Esophagus (tissue), 2 donors: Measurements from ENCODE around the gene WBP1. TPM values are rescaled to one million over a fixed set of nuclear protein-coding genes. Genes with fewer than 3 reads are reported as not detected.

ENCODE experiments used
- H3K27ac ChIP-seq, 2 donors: one replicate each; pipeline ENCODE4 v1.5.1; 2013; ENCODE audit warnings: low read depth in 2 of 2, mild to moderate bottlenecking in 2 of 2, inconsistent platforms in 1 of 2, low read length in 1 of 2, moderate library complexity in 1 of 2
- H3K27me3 ChIP-seq, 2 donors: one replicate each; pipeline ENCODE4 v1.6.1; 2013; ENCODE audit warnings: low read length in 2 of 2, control low read depth in 1 of 2, mild to moderate bottlenecking in 1 of 2; ENCODE audit not compliant: insufficient read depth in 2 of 2, control insufficient read depth in 1 of 2
- H3K36me3 ChIP-seq, 2 donors: one replicate each; pipeline ENCODE4 v1.6.1; 2013; ENCODE audit warnings: low read length in 1 of 2; ENCODE audit not compliant: control insufficient read depth in 2 of 2, insufficient read depth in 2 of 2
- H3K4me1 ChIP-seq, 2 donors: one replicate each; pipeline ENCODE4 v1.6.1; 2013; ENCODE audit warnings: low read length in 1 of 2; ENCODE audit not compliant: control insufficient read depth in 2 of 2, insufficient read depth in 2 of 2
- H3K4me3 ChIP-seq, 2 donors: one replicate each; pipeline ENCODE4 v1.5.1; 2013; ENCODE audit warnings: low read length in 2 of 2, mild to moderate bottlenecking in 2 of 2, low read depth in 1 of 2, moderate library complexity in 1 of 2
- H3K9me3 ChIP-seq, 2 donors: one replicate each; pipeline ENCODE4 v1.6.1; 2013; ENCODE audit warnings: mild to moderate bottlenecking in 2 of 2, low read depth in 1 of 2, low read length in 1 of 2, moderate library complexity in 1 of 2; ENCODE audit not compliant: control insufficient read depth in 2 of 2, insufficient read depth in 1 of 2
- WGBS, 2 donors: extraction: QIAGEN DNeasy Blood & Tissue Kit; methylation state at CpG; one replicate each; pipeline ENCODE4 v1.1.7; 2013; 5-methylcytosine and 5-hydroxymethylcytosine counted together
- polyA plus RNA-seq, 2 donors: library from polyadenylated mRNA; stranded (reverse); fragments of 200-250 nt; gene quantifications; one replicate each; pipeline ENCODE4 v1.2.3, GENCODE V29; 2013
- donor health status: healthy with polysubstance abuse.
- donor health status: Bipolar disorder and iron deficiency.

Gene WBP1
- polyA plus RNA-seq, 2 donors = 41.3 to 50.1 TPM

DNA sequence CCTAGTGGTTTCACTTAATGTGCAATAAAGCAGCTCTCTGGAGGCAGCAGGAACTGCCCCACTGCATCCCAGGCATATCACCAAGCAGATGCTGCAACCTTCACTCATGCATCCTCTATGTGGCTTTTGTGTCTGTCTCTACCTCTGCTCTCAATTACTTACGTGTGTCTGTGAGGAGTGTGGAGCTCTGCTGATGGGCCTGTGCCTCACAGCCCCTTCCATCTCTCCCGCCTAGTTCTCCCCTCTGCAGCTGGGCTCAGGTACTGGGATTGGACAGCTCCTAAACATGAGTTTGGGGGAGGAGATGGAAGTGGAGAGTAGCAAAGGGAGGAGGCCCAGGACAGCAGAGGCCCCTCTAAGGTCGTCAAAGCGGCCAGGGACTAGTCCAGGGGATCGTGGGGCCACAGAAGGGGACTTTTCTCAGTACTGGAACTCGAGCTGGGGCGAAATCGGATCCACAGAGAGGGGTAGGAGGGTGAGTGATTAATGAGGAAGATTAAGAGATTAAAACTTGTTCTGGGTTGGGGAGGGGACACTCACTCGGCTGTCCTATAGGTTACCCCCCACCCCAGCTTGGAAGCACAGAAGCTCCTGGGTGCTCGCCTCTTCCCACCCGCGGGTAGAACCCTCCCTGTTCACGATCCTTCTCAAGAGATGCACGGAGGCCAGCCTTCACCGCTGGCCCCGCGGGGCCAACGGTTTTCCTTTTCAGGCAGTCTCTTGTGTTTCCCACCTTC is 43.3 kb downstream of the WBP1 start:
- Histone ChIP-seq H3K27ac (no peak overlapping the region), H3K4me1 (peaks cover 17 to 22% of the 10 kb centered on the region in 2 donors), H3K27me3 (peaks cover 0 to 14% of the 10 kb centered on the region in 2 donors), H3K36me3 (peaks cover 0 to 8% of the 10 kb centered on the region in 2 donors), H3K4me3 (no peak overlapping the region), H3K9me3 (no peaks in the 10 kb centered on the region)
- 78 to 84% methylated on average over 17 to 18 of the region's 18 CpGs for WGBS, 2 donors

DNA sequence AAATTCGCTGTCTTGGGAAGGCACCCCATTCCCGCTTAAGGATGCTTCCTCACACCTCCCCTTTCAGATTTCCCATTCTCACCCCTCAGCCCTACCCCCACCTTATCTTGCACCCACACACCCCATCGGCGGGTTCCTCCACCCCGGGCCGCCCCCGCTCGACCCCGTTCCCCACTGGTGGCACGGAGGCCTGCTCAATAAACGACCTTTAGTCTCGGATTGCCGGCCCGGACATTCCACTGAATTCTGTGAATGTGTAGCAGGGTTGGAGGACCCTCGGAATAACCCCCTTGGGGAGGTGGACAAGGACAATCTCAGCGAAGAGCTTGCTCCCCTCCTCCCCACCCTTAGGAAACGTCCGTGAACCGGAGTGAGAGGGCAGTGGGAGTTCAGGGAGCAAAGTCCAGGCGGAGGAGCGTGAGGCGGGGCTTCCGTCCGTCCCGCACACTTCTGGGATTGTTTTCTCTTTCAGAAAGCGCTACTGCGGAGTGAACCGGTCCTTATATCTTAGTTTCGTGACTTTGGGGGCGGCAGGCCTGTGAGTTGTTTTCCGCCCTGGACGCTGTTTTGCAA is 44.0 kb downstream of the WBP1 start:
- 21% methylated on average over 32 of the region's 32 CpGs for WGBS, 2 donors
- Histone ChIP-seq H3K27ac (peak overlapping the region in 1 of 2 donors; percentile 49), H3K27me3 (peaks cover 0 to 14% of the 10 kb centered on the region in 2 donors), H3K36me3 (peaks cover 0 to 8% of the 10 kb centered on the region in 2 donors), H3K4me3 (peak overlapping the region; percentile 46 to 56), H3K9me3 (no peaks in the 10 kb centered on the region), H3K4me1 (peaks cover 17 to 28% of the 10 kb centered on the region in 2 donors)

DNA sequence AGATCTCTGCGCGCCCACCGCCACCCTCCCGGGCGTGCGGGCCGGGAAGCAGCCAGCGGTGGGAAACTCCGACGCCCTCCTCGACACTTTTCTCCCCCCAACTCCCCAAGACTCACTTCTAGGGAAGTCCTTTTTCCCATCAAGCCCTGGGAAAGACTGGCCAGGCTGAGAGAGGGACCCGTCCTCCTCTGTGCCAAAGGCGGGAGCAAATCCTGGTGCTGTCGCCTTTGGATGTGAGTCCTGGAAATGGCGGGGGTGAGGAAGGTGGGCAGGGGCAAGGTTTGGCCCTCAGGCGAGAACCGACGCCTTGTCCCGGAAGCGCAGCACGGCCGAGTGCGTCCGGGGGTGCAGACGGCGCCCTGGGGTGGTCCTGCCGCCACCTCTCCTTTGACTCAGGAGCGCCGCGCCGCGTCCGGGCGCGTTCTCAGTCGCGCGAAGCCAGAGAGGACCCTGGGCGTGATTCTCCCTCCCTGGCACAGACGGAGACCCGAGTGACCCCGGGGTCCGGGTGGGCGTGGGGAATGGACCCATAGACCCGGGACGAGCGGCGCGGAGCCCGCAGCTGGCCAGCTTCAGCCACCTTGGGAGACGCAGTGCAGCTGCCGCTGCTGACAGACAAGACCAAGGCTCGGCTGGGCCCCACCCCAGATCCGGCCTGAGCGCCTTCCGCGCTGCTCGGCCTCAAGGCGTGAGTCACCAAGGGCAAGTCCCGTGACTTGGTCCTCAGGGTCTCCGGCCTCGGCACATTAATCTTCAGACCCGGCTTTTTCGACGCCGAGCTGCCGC is 44.7 kb downstream of the WBP1 start:
- Histone ChIP-seq H3K27ac (peak overlapping the region; percentile 16 to 49), H3K9me3 (no peaks in the 10 kb centered on the region), H3K4me3 (peak overlapping the region; percentile 46 to 56), H3K36me3 (peaks cover 0 to 8% of the 10 kb centered on the region in 2 donors), H3K4me1 (peaks cover 17 to 24% of the 10 kb centered on the region in 2 donors), H3K27me3 (peaks cover 0 to 14% of the 10 kb centered on the region in 2 donors)
- WGBS, 2 donors = 2 to 3% methylated on average over 59 to 67 of the region's 67 CpGs

DNA sequence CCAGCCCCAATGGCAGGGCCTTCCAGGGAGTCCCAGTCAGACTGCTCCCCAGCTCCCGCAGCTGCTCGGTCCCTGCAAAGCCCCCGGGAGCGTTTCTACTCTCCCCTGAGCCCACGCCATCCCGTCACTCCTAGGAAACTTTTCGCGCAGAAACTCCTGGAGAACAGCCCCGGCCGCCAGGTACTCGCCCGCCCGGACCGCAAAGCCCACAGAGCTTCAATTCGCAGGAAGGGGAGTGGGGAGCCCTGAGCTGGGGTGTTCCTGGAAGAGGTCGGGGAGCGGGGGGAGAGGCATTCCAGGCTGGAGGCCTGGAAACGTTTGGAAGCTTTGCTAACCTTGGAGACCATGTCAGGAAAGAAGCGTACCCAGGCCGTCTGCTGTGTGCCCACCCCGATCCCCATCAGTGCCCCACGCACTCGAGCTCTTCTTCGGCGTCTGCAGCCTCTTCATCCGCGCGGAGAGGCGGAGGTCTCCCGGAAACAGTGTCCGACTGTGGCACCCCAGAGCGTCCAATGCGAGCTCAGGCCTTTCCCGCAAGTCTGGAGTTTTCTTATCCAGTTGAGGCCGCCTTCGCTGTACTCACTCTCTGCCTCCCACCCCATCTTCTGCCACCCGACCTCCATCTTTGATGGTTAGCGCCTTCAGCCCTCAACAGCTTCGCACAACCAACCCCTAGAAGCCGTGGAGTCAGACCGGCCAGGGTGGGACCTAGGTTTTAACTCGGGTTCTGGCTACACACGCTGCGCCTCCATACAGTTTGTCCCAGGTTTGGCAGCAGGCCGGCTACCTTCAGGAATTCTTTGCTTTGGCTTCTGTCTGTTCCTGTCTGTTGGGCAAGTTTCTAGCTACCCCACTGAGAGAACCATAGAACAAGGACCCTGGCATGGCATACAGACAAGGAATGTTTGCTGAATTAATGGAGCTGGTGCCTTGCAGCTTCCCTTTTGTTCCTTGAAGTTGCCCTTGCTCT is 45.6 kb downstream of the WBP1 start:
- peaks cover 0 to 8% of the 10 kb centered on the region in 2 donors for H3K36me3 ChIP-seq
- 57 to 63% methylated on average over 45 of the region's 45 CpGs for WGBS, 2 donors
- H3K9me3 ChIP-seq = no peaks in the 10 kb centered on the region
- peak overlapping the region; percentile 46 to 56 for H3K4me3 ChIP-seq
- peak overlapping the region; percentile 16 to 37 for H3K27ac ChIP-seq
- peaks cover 10 to 18% of the 10 kb centered on the region in 2 donors for H3K4me1 ChIP-seq
- peaks cover 0 to 13% of the 10 kb centered on the region in 2 donors for H3K27me3 ChIP-seq

DNA sequence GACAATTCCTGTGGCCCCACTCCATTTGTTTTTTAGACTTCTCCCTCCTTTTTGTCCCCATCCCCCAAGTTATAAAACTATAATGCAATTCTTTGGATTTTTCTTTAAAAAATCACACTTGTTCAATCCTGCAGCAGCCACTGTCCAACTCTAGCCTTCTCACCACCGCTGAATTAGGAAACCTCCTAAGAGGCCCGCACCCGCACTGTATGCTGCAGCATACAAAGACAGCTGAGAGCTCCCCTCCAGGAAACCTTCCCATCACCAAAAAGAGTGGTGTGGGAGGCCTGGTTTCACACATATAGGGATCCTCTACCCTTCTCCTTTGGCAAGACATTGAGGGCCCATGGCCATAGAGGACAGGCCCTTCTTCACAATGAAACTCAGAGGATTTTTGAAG is 46.4 kb downstream of the WBP1 start:
- H3K4me3 ChIP-seq = no peak overlapping the region
- peaks cover 3 to 11% of the 10 kb centered on the region in 2 donors for H3K4me1 ChIP-seq
- H3K9me3 ChIP-seq = no peaks in the 10 kb centered on the region
- 91 to 94% methylated on average over 3 of the region's 3 CpGs for WGBS, 2 donors
- no peak overlapping the region for H3K27ac ChIP-seq
- H3K36me3 ChIP-seq = peaks cover 0 to 8% of the 10 kb centered on the region in 2 donors
- peaks cover 0 to 9% of the 10 kb centered on the region in 2 donors for H3K27me3 ChIP-seq

DNA sequence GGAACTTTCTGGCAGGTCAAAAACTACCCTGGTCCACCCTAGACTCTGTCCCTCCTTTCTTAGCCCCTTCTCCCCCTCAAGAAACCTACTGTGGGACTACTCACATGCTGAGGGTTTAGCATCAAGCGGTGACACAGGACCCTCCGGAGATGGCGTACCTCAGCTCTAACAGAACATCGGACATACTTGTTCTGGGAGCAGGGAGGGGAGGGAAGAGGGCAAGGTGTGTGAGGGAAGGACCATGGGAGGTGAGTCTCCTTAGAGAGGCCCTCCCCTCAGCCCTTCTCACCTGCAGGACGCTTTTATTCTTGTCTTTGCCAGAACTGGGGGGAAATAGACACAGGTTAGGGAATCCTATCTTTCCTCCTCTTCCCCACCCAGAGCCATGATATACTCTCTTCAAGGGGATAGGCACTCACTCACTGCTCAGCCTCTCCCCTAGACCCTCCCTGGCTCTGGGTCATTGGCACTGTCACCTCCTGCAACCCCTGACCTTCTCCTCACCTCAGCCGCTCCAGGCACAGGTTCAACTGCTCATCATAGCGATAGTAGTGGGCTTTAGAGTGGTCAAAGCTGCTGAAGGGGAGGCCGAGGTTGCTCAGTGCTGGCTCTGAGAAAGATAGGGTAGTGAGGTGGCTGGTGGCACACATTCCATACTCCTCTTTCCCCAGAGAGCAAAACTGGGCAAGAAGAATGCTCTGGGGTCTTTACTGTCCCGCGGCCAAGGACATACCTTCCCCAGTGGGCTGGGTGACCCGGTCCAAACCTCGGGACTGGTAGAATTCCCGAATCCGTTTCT is 47.4 kb downstream of the WBP1 start:
- Histone ChIP-seq H3K4me1 (peaks cover 3 to 11% of the 10 kb centered on the region in 2 donors), H3K27ac (no peak overlapping the region), H3K27me3 (no peaks in the 10 kb centered on the region), H3K36me3 (peaks cover 0 to 8% of the 10 kb centered on the region in 2 donors), H3K9me3 (no peaks in the 10 kb centered on the region), H3K4me3 (no peak overlapping the region)
- 94 to 95% methylated on average over 14 of the region's 14 CpGs for WGBS, 2 donors

DNA sequence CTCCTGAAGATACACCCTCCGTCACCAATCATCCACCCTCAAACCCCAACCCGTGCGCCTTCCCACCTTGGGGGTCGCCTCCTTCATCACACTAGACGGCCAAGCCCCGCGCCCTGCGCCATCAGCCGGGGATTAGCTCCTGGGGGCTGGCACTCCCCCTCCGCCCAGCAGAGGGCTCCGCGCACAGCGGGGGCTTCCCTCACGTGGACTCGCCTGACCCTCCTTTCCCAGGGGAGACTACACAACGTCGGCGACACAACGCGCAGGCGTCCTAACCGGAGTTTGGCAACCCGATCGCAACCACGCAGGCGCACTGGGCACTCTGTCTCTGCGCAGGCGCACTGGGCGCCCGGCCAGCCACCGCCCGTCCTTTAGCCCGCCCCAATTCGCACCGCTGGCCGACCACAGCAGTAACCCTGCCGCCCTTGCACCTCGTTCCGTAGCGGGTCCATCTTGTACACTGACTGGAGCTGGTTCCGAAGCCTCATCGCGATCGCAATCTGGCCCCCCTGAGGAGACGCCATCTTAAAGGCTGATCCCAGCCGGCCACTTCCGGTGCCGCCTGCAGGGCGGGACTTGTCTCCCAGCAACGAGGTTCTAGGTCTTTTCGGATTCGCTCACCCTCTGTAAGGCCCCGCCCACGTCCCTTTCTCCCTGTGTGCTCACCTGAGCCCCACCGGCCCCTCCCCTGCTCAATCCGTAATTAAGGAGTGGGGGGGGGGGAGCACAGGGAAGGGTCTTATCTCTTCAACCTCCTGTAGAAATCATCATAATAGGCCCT is 49.1 kb downstream of the WBP1 start, which contains the start of gene PCGF1:
TSS of gene PCGF1 (minus strand) at position 551 of the 781 bp plus-strand sequence. CDS start at position 524, 27 bp downstream.
- Histone ChIP-seq H3K36me3 (peaks cover 0 to 8% of the 10 kb centered on the region in 2 donors), H3K27ac (peak within 1 kb of the TSS; percentile 99 to 100), H3K4me3 (peak within 1 kb of the TSS; percentile 92 to 94), H3K4me1 (peaks cover 0 to 11% of the 10 kb centered on the region in 2 donors), H3K9me3 (no peaks in the 10 kb centered on the region), H3K27me3 (no peaks in the 10 kb centered on the region)
- WGBS, 2 donors = 0 to 1% methylated on average over 53 to 56 of the region's 56 CpGs
